HG03060 (cell line): ENCODE measurements around the gene PPCDC.
"Not testable (repeated sequence)": the region's sequence is repeated elsewhere in the genome, so short reads cannot be mapped to it uniquely, and the experiment has no call there.

Experiments
- ATAC-seq: cut with Tn5 transposase; IDR thresholded peaks from one replicate; pipeline ENCODE4 v1.9.1; 2021; ENCODE audit warnings: low read depth, moderate number of reproducible peaks; ENCODE audit not compliant: unreplicated experiment

Gene PPCDC

DNA sequence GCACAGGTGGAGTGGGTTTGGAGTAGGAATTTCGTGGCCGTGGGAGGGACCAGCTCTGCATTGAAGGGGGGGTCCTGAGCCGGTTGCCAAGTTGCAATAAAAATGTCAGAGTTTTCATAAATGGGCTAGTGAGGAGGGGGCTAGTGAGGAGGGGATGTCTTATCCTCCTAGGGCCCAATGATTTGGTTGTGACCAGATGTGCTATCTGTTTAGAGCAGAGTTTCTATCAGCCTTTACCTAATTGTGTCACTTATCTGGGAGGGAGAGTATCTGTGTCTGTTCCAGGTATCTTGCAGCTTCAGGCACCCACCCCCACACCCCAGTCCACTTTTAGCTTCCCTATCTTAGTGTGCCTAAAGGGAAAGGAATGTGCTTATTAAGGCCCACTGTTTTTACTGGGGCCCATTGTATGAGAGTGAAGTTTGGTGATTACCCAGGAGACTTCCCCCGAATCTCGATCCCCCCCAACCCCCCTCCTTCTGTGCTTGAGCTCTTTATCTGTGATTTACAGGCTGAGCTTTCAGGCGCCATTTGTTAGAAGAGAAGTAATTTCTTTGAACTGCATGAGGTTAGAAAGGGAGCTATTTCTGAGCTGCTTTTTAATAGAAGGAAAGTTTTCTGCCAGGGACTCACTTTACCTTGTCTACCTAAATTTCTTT lies 42.6 kb downstream of the PPCDC start:
- no peak for ATAC-seq

GRCh38 chr15:75067123-75067830 lies 43.9 kb downstream of the PPCDC start:
- no peak for ATAC-seq

DNA sequence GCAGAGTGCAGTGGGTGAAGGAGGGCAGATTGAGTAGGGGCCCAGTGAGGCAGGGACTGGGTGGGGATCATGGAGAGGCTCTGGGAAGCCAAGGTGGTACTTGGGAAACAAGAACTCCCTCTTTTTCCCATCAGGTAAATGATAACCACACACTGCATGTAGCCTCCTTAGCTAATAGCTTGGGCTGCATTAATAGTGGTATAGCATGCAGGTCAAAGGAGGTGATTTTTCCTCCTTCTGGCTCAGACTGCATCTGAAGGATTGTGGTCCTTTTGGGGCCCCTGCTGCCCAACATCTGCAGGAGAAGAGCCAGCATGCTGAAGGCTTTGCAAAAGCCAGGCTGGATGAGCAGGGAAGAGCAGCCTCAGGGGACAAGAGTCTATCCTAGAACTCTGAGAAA lies 45.4 kb downstream of the PPCDC start:
- no peak for ATAC-seq

GRCh38 chr15:75069301-75069925 lies 46.0 kb downstream of the PPCDC start:
- peak; percentile 61 for ATAC-seq

DNA sequence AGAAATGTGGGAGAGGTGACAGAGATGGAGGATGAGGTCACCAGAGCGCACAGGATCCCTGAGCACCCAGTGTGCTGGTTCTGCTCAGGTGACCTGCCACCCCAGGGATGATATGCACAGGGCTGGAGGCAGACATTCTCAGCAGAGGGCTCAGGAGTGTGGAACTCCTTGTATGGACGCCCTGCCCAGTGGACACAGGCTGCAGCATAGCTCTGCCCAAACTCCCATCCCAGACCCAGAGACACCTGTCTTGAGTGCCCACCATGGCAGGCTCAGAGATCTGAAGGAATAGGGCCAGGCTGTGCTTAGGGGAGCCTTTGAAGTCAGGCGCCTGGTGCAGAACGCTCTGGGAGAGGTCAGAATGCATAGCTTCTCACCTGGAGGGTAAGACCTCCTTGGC lies 47.3 kb downstream of the PPCDC start:
- no peak for ATAC-seq

GRCh38 chr15:75073197-75073596 lies 49.8 kb downstream of the PPCDC start:
- no peak for ATAC-seq

DNA sequence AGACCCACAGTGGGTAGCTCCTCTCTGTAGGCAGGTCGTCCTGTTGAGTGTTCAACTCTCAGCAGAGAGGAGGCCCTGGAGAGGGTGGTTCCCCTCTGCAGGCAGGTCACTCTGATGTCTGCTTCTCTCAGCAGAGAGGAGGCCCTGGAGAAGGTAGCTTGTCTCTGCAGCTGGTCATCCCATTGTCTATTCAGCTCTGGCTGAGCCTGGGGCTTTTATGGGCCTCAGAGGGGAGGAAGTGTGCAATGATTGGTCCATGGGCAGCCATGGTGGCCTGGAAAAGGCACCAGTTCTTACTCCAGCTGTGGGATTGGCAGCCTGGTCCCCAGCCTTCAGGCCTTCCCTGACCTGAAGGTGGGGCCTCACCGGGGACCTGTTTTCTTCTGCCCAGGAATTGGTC lies 52.9 kb downstream of the PPCDC start:
- no peak for ATAC-seq

DNA sequence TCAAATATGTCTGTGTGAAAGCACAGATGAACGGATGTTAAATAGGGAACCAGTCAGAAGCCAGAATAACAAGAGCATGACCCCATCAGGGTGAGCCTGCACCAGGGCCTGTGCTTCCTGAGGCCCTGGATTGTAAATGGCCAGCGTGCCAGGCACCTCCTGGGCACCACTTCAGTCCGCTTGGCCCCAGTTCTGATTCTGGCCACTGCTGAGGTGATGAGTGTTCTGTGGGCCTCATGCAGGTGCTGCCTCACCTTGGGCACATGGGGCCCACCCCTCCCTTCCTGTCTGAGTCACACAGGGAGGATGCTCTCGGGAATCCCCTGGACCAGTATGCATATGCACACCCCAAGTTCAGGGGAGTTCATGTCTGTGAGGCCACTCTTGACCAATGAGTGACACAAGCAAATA lies 54.2 kb downstream of the PPCDC start:
- ATAC-seq = not testable (repeated sequence)

DNA sequence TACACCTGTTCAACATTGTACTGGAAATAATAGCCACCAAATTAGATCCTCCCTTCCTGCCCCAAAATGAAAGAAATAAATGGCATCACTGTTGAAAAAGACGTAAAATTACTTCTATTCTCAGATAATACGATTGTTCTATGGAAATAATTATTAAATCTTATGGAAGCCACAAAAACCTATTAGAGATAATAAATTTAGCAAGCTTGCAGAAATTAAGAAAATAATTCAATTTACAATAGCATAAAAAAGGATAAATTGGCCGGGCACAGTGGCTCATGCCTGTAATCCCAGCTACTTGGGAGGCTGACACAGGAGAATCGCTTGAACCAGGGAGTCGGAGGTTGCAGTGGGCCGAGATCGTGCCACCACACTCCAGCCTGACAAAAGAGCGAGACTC lies 57.8 kb downstream of the PPCDC start:
- no peak for ATAC-seq

GRCh38 chr15:75082689-75083088 lies 59.3 kb downstream of the PPCDC start:
- no peak for ATAC-seq

- ATAC-seq = not testable (repeated sequence)
Observed at GRCh38 chr15:75085708-75086107, 62.3 kb downstream of the PPCDC start.

DNA sequence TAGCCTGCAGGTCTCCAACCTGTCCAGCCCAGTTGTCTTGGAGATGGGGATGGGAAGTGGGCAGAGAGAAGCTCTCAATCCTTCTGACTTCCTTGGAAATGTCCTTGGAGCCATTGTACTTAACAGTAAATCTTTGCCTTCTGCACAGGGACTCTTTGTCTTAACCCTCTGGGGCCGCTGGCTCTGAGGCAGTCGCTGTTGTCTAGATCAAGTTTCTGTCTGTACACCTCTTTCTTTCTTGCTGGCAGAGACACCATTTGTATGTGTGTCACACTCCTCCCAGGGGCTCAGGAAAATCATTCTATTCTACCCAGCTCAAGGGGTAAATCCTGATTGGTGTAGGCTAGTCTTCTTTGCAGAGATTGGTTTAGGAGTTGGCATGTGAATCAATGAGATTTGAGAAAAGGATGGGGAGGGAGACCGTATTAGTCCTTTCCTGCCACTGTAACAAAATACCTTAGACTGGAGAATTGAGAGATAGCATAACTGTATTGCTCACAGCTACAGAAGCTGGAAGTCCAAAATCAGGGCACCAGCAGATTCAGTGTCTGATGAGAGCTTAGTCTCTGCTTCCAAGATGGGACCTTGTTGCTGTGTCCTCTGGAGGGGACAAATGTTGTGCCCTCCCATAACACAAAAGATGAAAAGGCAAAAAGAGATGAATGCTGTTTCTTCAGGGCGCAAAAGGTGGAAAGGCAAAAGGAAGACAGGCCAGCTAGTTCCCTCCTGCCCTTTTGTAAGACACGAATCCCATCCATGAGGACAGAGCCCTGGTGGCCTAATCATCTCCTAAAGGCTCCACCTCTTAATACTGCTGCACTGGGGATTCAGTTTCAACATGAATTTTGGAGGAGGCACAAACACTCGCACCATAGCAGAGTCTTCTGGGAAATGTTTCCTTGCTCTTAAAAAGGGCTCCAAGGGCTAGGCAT lies 66.3 kb downstream of the PPCDC start:
- ATAC-seq = no peak

DNA sequence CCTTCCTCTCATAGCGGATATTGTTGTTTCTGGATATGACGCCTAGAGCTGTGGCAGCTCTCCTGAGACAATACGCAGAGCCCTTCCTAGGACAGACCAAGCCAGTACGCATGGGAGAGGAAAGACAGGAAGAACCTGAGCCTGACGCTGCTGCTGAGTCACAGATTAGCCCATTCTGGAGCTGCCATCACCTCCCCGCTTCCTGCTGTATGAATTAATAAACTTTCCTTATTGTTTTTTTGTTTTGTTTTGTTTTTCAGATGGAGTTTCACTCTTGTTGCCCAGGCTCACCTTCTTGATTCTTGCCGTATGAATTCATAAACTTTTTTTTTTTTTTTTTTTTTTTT lies 67.0 kb downstream of the PPCDC start:
- ATAC-seq = no peak

DNA sequence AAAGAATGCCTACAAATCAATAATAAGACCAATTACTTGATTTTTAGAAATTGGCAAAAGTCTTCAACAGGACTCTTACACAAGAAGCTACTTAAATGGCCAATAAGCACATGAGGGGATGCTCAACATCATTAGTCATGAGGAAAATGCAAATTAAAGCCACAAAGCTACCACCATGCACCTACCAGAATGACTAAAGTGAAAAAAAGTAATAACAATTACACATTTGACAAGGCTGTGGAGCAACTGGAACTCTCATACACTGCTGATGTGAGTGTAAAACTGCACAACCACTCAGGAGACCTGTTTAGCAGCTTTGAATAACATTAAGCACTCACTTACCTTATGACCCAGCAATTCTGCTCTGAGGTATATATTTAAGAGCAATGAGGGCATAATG lies 68.4 kb downstream of the PPCDC start:
- ATAC-seq = no peak

GRCh38 chr15:75094961-75095478 lies 71.6 kb downstream of the PPCDC start:
- ATAC-seq = not testable (repeated sequence)

GRCh38 chr15:75095594-75095993 lies 72.2 kb downstream of the PPCDC start:
- no peak for ATAC-seq

GRCh38 chr15:75097939-75098338 lies 74.5 kb downstream of the PPCDC start:
- ATAC-seq = no peak

- ATAC-seq = no peak
Observed at GRCh38 chr15:75098404-75098803, 75.0 kb downstream of the PPCDC start.
